ENCODE measurements around the gene CTDSPL.

The CTDSPL gene

GRCh38 chr3:37918627-37919026 lies 56.9 kb downstream of the CTDSPL start:
- no peak for DNase-seq

- DNase-seq = no peak
These were observed 58.5 kb downstream of the CTDSPL start for GRCh38 chr3:37920156-37920699.

GRCh38 chr3:37921025-37921424 lies 59.3 kb downstream of the CTDSPL start:
- DNase-seq = no peak

- DNase-seq = no peak
These were observed 61.3 kb downstream of the CTDSPL start for GRCh38 chr3:37922721-37923568.

GRCh38 chr3:37923569-37924040 lies 61.9 kb downstream of the CTDSPL start:
- no peak for DNase-seq

GRCh38 chr3:37924453-37924852 lies 62.8 kb downstream of the CTDSPL start:
- DNase-seq = no peak

- no peak for DNase-seq
These were observed 63.5 kb downstream of the CTDSPL start for GRCh38 chr3:37925157-37925556.

- DNase-seq = no peak
These were observed 64.9 kb downstream of the CTDSPL start for GRCh38 chr3:37926611-37927010.

- no peak for DNase-seq
These were observed 68.8 kb downstream of the CTDSPL start for GRCh38 chr3:37930495-37930894.

- no peak for DNase-seq
These were observed 70.8 kb downstream of the CTDSPL start for GRCh38 chr3:37932505-37932904.

- DNase-seq = no peak
These were observed 73.1 kb downstream of the CTDSPL start for GRCh38 chr3:37934631-37935289.

- DNase-seq = no peak
These were observed 73.6 kb downstream of the CTDSPL start for GRCh38 chr3:37935290-37935668.

- no peak for DNase-seq
These were observed 74.3 kb downstream of the CTDSPL start for GRCh38 chr3:37935756-37936666.

- DNase-seq = no peak
These were observed 75.5 kb downstream of the CTDSPL start for GRCh38 chr3:37937156-37937555.

- DNase-seq = no peak
These were observed 76.3 kb downstream of the CTDSPL start for GRCh38 chr3:37938011-37938410.

GRCh38 chr3:37940242-37940908 lies 78.7 kb downstream of the CTDSPL start:
- DNase-seq = no peak

- no peak for DNase-seq
These were observed 80.2 kb downstream of the CTDSPL start for GRCh38 chr3:37941608-37942508.

- no peak for DNase-seq
These were observed 81.0 kb downstream of the CTDSPL start for GRCh38 chr3:37942646-37943045.

GRCh38 chr3:37943126-37943525 lies 81.4 kb downstream of the CTDSPL start:
- no peak for DNase-seq

GRCh38 chr3:37943631-37944314 lies 82.1 kb downstream of the CTDSPL start:
- no peak for DNase-seq

GRCh38 chr3:37944391-37944842 lies 82.7 kb downstream of the CTDSPL start:
- DNase-seq = no peak

Measured in NCI-H1092 (cell line).